HFF-Myc (cell line): ENCODE results near the gene PTH2R.

Experiments
- DNase-seq: peaks from one replicate; pipeline ENCODE4 v3.0.0-alpha.2; 2011; ENCODE audit warnings: low read depth; ENCODE audit errors: extremely low read depth
- H3K4me3 ChIP-seq: replicated peaks from 2 replicates; pipeline ENCODE4 v1.5.1; 2011; ENCODE audit warnings: low read depth, mild to moderate bottlenecking, control low read depth, low read length
- CTCF ChIP-seq: IDR thresholded peaks from 2 replicates; pipeline ENCODE4 v1.5.1; 2012; ENCODE audit warnings: mild to moderate bottlenecking, low read depth, low read length, control low read depth; ENCODE audit errors: missing control alignments

Gene PTH2R

DNA sequence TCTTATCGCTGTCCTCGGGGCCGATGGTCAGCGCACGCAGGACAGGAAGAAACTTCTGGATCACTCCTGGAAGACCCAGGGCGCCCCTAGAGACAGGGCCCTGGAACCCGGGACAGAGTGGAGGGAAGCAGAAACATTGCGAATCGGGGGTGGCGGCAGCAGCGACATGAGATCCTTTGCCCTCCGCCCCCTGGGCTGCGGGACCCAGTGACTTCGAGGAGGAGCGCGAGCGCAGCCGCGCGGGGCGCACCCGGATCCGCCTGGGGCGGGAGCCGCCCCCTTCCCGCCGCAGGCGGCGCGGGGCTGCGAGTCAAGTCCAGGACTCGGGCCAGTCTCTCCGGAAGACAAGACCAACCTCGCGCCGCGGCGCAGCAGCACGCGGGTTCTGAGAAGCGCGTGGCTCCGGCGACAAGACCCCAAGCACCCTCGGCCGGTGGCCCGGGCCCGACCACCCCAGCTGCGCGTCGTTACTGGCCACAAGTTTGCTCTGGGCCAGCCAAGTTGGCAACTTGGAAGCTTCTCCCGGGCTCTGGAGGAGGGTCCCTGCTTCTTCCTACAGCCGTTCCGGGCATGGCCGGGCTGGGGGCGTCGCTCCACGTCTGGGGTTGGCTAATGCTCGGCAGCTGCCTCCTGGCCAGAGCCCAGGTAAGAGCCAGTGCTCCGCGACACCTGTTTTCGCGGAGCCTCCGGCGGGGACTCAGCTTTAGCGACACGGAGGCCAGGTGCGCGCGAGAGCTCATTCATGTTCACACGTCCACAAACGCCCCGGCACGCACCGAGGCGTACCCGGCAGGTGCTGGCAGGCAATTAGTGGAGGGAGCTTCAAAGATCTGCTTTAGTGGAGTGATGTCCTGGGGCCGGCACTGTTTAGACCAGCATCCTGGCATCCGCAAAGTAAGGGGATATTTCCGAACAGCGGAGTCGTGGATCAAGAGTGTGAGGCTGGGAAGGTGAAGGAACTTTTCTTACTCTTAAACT lies at the start of gene PTH2R:
Gene PTH2R (plus strand): TSS at position 319 of the 978 bp plus-strand sequence. CDS start 252 bp downstream, at position 571.
- no peak for DNase-seq
- H3K4me3 ChIP-seq = no peak within 1 kb of the TSS
- TF ChIP-seq CTCF = no peak

GRCh38 chr2:208356846-208357574 lies 49.6 kb upstream of the PTH2R start:
- no peak overlapping the region for H3K4me3 ChIP-seq
- no peak for DNase-seq
- TF ChIP-seq CTCF = no peak

- DNase-seq = no peak
- TF ChIP-seq CTCF = no peak
- H3K4me3 ChIP-seq = no peak overlapping the region
Observed at GRCh38 chr2:208358758-208359631, 47.6 kb upstream of the PTH2R start.

GRCh38 chr2:208359632-208359986 lies 47.0 kb upstream of the PTH2R start:
- no peak for TF ChIP-seq CTCF
- no peak for DNase-seq
- H3K4me3 ChIP-seq = no peak overlapping the region

- no peak overlapping the region for H3K4me3 ChIP-seq
- no peak for TF ChIP-seq CTCF
- DNase-seq = no peak
Observed at GRCh38 chr2:208360259-208361076, 46.1 kb upstream of the PTH2R start.

GRCh38 chr2:208361077-208361441 lies 45.5 kb upstream of the PTH2R start:
- TF ChIP-seq CTCF = no peak
- DNase-seq = no peak
- H3K4me3 ChIP-seq = no peak overlapping the region
